ENCODE data around the gene ZBTB18.
A peak's percentile ranks its signal among the peaks of the same experiment; 100 is the strongest.

Gene ZBTB18

DNA sequence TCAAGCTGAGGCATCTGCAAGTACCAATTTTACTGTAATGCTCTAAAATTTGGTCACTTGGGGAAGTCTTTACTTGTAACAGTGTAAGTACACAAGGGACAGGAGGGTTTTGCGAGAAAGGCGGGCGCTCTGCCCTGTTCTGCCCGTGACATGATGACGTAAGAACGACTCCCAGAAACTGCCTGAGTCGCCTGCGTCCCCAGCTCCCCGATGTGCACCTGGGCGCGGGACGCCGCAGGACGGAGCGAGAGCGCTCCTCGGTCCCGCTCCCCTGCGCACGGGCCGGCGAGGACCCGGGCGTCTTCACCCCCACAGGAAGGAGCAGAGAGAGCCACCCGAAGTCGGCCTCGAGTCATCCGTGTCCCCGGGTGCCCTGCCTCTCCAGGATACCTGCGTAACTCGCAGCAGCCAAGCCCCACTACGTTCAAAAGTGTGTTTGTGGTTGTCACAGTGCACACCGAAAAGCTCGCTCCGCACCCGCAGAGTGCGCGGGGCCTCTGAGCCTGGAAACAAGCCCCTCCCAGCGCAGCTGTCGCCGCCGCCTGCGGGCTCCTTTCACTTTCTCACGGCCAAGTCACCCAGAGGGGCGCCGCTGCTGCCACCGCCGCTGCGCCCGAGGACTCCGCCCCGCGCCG is 3.3 kb upstream of the ZBTB18 start:
- TF ChIP-seq, protein P1, sequence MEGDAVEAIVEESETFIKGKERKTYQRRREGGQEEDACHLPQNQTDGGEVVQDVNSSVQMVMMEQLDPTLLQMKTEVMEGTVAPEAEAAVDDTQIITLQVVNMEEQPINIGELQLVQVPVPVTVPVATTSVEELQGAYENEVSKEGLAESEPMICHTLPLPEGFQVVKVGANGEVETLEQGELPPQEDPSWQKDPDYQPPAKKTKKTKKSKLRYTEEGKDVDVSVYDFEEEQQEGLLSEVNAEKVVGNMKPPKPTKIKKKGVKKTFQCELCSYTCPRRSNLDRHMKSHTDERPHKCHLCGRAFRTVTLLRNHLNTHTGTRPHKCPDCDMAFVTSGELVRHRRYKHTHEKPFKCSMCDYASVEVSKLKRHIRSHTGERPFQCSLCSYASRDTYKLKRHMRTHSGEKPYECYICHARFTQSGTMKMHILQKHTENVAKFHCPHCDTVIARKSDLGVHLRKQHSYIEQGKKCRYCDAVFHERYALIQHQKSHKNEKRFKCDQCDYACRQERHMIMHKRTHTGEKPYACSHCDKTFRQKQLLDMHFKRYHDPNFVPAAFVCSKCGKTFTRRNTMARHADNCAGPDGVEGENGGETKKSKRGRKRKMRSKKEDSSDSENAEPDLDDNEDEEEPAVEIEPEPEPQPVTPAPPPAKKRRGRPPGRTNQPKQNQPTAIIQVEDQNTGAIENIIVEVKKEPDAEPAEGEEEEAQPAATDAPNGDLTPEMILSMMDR (IDR thresholded peaks at IDR 0.05; ENCODE audit: low read length, missing control alignments): no peak
- DNase-seq (ENCODE audit: low read depth): peak; percentile 49
- peak overlapping the region; percentile 93 for H3K4me3 ChIP-seq (replicated peaks; ENCODE audit: low read depth, low read length)

DNA sequence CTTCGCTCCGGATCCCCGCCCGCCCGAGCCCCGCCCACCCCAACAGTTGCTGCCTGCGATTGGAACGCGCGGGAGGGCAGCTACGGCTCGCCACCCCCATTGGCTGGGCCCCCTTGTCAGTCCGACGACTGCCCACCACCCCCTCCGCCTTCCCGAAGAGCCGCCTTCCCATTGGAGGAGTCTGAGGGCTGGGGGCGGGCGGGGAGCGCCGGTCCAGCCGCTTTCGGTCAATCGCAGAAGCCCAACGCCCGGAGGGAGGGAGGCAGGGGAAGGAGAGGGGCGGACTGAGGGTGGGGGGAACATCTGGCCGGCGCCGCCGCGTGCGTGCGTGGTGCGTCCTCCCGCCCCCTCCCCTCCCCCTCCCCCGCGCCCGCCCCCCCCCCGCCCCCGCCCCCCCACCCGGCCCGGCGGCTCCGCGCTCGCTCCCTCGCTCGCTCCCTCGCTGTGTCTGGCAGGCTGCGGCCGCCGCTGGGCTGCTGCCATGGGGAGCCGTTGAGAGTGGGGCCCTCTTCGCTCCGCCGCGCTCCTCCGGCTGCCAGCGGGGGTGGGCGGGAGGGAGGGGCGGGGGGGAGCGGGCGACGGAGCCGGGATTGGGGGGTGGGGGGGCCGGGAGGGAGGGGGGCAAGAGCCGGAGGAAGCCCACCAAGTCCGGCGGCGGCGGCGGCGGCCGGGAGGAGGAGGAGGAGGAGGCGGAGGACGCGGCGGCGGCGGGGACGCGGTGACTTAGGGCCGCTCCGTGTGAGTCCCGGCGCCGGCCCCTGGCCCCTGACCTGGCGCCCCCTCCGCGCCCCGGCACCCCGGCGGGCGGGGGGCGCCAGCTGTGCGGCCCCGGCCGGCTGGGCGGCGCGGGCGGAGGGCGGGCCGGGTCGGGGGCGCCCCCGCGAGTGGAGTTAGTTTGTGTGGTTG is 2.6 kb upstream of the ZBTB18 start:
- peak overlapping the region; percentile 93 for H3K4me3 ChIP-seq (replicated peaks; ENCODE audit: low read depth, low read length)
- peak; percentile 99 for DNase-seq (ENCODE audit: low read depth)
- TF ChIP-seq, protein P1 (IDR thresholded peaks at IDR 0.05; ENCODE audit: low read length, missing control alignments): no peak

DNA sequence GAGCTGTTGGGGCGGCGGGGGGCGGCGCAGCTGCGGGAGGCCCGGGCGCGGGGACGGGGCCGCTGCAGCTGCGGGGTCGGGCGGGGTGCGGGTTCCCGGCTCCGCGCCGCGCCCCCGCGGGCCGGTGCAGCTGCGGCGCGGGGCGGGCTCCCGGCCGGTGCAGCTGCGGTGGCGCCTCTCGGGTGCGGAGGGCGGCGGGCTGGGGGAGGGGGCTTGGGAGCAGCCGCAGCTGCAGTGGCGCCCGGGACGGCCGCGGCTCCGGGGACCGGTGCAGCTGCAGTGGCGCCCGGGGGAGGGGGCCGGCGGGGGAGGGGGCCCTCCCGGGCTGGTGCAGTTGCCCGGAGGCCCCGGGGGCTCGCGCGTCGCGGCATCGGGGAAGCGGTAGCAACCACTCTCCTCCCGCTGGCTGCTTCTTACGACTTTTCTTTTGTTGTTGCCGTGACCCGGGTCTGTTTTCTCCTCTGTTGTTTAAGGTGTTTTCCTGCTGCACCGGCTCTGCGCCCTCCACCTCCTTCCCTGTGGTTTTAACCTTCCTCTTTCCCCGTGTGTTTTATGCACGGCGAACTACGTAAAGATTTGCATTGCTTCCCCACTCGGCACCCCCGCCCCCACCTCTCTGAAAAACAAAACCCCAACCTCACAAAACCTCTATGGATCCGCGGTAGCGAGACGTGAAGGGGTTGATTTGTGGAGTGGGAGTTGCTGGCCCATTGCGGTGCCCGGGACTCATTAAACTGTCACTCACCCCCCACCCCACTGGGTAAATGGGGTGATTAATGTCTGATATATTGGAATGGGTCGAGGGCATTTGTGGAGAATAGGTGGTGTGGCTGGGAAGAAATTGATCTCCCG is 1.7 kb upstream of the ZBTB18 start:
- TF ChIP-seq, protein P1 (IDR thresholded peaks at IDR 0.05; ENCODE audit: low read length, missing control alignments): no peak
- peak overlapping the region; percentile 82 for H3K4me3 ChIP-seq (replicated peaks; ENCODE audit: low read depth, low read length)
- no peak for DNase-seq (ENCODE audit: low read depth)

DNA sequence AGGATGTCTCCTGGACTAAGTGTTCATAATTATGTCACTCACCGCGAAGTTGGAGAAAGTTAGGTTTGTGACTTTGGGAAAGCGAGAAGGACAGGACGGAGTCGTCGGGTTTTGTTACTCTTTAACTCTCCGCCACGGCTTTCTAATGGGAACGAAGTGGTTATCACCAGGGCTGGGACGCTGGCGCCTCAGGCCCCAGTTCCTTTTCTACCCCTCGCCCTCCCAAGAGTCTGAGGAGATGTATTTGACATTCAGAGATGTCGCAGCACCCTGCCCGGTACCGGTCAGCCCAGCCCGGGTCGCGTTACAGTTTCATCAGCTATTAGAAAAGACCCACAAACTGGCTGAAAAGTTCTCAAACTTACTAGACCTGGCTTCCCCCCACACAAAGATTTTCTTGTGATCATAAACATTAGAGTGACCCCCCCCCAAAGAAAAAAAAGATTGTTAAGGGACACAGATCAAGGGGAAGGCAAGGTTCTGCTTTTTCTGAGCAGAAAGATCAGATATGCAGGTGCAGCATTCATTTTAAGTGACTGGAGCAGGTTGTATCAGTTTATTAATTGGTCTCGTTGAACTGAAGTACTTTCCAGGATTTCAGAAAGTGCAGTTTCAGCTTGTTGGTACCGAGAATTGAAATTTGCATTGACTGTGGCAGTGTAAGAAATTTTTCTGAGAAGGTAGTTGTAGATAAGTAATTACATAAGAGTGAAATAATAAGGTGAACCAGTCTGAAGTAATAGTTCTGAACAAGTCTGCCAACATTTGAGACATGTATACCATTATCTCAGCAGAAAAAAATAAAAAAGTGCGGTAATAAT is 859 bp upstream of the ZBTB18 start:
- no peak for DNase-seq (ENCODE audit: low read depth)
- peak overlapping the region; percentile 82 for H3K4me3 ChIP-seq (replicated peaks; ENCODE audit: low read depth, low read length)
- TF ChIP-seq, protein P1 (IDR thresholded peaks at IDR 0.05; ENCODE audit: low read length, missing control alignments): no peak

DNA sequence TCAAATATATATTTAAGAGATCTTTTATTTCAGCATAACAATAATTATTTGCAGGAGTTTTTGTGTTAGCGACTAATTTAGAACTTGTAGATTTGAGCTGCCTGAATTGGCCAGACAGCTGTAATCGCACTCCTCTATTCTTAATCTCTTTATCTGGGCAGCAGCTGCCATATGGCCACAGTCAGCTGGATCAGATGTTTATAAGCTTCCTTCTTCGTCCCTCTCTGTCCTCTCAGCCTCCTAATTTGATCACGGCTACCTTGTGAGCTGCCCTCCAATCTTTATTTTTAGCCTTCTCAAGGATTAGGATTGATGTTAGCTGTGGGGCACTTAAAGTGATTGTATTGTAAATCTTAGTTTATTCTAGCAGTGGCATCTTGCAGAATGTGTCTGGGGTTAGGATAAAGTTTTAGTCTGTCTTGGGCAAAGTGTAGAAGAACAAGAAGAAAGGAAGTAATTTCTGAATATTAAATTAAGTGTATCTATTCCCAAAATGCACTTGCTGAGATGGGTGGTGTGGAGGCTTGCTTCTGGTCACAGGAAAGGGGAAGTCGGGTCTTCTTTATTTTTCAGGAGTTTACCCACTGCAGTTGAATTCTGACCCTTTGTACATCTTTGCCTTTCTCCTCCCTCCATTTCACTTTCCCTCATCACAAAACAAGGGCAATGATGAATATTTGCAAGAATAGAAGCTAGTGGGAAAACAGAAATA is 1.1 kb downstream of the ZBTB18 start:
- DNase-seq (ENCODE audit: low read depth): no peak
- TF ChIP-seq, protein P1 (IDR thresholded peaks at IDR 0.05; ENCODE audit: low read length, missing control alignments): no peak
- no peak overlapping the region for H3K4me3 ChIP-seq (replicated peaks; ENCODE audit: low read depth, low read length)

Measured in fibroblast of pulmonary artery (primary cell).